SK-N-SH (cell line): ENCODE measurements around the gene PCNX3. TPM values are rescaled to one million over a fixed set of nuclear protein-coding genes. Genes with fewer than 3 reads are reported as not detected.
A peak's percentile ranks its signal among the peaks of the same experiment; 100 is the strongest.

Experiments used
- CTCF ChIA-PET: fragments of 300-600, 350-600 bp; formaldehyde crosslinking; extraction: SDS; loops from one replicate; lab custom pipeline; 2021; lab: Yijun Ruan, JAX
- POLR2A ChIA-PET: fragments of 350-600 bp; sonication (Branson Sonifier 250); formaldehyde crosslinking; extraction: SDS; loops from one replicate; lab custom pipeline; 2020; ENCODE audit warnings: antibody characterized with exemption, inconsistent platforms; lab: Yijun Ruan, JAX
- DNase-seq: peaks from one replicate; pipeline ENCODE4 v3.0.0; 2012
- H2AFZ ChIP-seq: fragments of 200-600 bp; sonication (generic); 2 replicates; pipeline ENCODE4 v1.8.1; 2016; ENCODE audit warnings: antibody characterized with exemption, mild to moderate bottlenecking, low read depth
- H3F3A ChIP-seq: fragments of 200-600 bp; sonication (generic); replicated peaks from 2 replicates; pipeline ENCODE3; 2016; ENCODE audit warnings: antibody characterized with exemption, mild to moderate bottlenecking; ENCODE audit not compliant: insufficient read depth
- H3K27ac ChIP-seq, 2 experiments: fragments of 200-500 bp in 1 of 2; fragments of 200-600 bp in 1 of 2; sonication (Bioruptor generic) in 1 of 2; sonication (generic), shearing (Covaris generic) in 1 of 2; 2 replicates each; pipeline versions ENCODE4 v1.5.1 to v1.6.1; 2014 to 2016; ENCODE audit warnings: low read depth in 2 of 2, inconsistent platforms in 1 of 2, low read length in 1 of 2, mild to moderate bottlenecking in 1 of 2, mixed read lengths in 1 of 2
- H3K27me3 ChIP-seq: fragments of 200-600 bp; sonication (generic), shearing (Covaris generic); 2 replicates; pipeline ENCODE4 v1.6.1; 2016; ENCODE audit warnings: mixed run types; ENCODE audit not compliant: insufficient read depth
- H3K36me3 ChIP-seq, 2 experiments: fragments of 200-500 bp in 1 of 2; fragments of 200-600 bp in 1 of 2; sonication (Bioruptor generic) in 1 of 2; sonication (generic) in 1 of 2; replicated peaks in 1 of 2; 2 replicates each; pipeline versions ENCODE3 to v1.5.1; 2014 to 2016; ENCODE audit warnings: low read length in 1 of 2, mild to moderate bottlenecking in 1 of 2; ENCODE audit not compliant: insufficient read depth in 2 of 2, control insufficient read depth in 1 of 2
- H3K4me1 ChIP-seq, 2 experiments: fragments of 200-500 bp in 1 of 2; fragments of 200-600 bp in 1 of 2; sonication (Bioruptor generic) in 1 of 2; sonication (generic), shearing (Covaris generic) in 1 of 2; 2 replicates each; pipeline versions ENCODE4 v1.5.1 to v1.6.1; 2014 to 2016; ENCODE audit warnings: low read depth in 1 of 2, low read length in 1 of 2, mixed run types in 1 of 2; ENCODE audit not compliant: insufficient read depth in 2 of 2, control insufficient read depth in 1 of 2
- H3K4me2 ChIP-seq: fragments of 200-600 bp; sonication (generic), shearing (Covaris generic); 2 replicates; pipeline ENCODE4 v1.6.1; 2017; ENCODE audit warnings: mixed run types
- H3K4me3 ChIP-seq, 2 experiments: fragments of 200-500 bp in 1 of 2; fragments of 200-600 bp in 1 of 2; sonication (Bioruptor generic) in 1 of 2; sonication (generic), shearing (Covaris generic) in 1 of 2; 2 replicates each; pipeline versions ENCODE4 v1.5.1 to v1.8.1; 2014 to 2016; ENCODE audit warnings: low read depth in 2 of 2, inconsistent platforms in 1 of 2, low read length in 1 of 2, mild to moderate bottlenecking in 1 of 2, mixed read lengths in 1 of 2, moderate library complexity in 1 of 2
- H3K79me2 ChIP-seq: fragments of 200-600 bp; sonication (generic); 2 replicates; pipeline ENCODE4 v1.8.1; 2017; ENCODE audit warnings: mild to moderate bottlenecking; ENCODE audit not compliant: insufficient read depth
- H3K9ac ChIP-seq: fragments of 200-600 bp; sonication (generic); 2 replicates; pipeline ENCODE4 v1.6.1; 2017; ENCODE audit warnings: mixed run types
- H3K9me2 ChIP-seq: fragments of 200-600 bp; sonication (generic); 2 replicates; pipeline ENCODE4 v1.6.1; 2017; ENCODE audit warnings: mixed run types
- H3K9me3 ChIP-seq: fragments of 200-600 bp; sonication (generic); 2 replicates; pipeline ENCODE4 v1.6.1; 2017; ENCODE audit warnings: mixed run types, mild to moderate bottlenecking, moderate library complexity
- H4K20me1 ChIP-seq: fragments of 200-600 bp; sonication (generic); 2 replicates; pipeline ENCODE4 v1.6.1; 2017; ENCODE audit warnings: mild to moderate bottlenecking, mixed run types; ENCODE audit not compliant: insufficient read depth
- CHD2 ChIP-seq: fragments of 150-350 bp; IDR thresholded peaks from 2 replicates; pipeline ENCODE4 v1.6.1; 2018; ENCODE audit warnings: low read length; ENCODE audit not compliant: partially characterized antibody
- CTCF ChIP-seq: fragments of 200-600 bp; sonication (generic); IDR thresholded peaks from 2 replicates; pipeline ENCODE4 v1.6.1; 2017; ENCODE audit warnings: antibody characterized with exemption, mild to moderate bottlenecking, moderate library complexity
- EP300 ChIP-seq, 2 experiments: IDR thresholded peaks; 2 replicates each; pipeline versions ENCODE4 v1.4.0 to v1.6.1; 2012; ENCODE audit warnings: borderline replicate concordance in 1 of 2, low read depth in 1 of 2, low read length in 1 of 2
- EZH2phosphoT487 ChIP-seq: fragments of 200-600 bp; sonication (generic); IDR thresholded peaks from 2 replicates; pipeline ENCODE4 v1.6.1; 2017; ENCODE audit warnings: low read depth, mixed run types, mild to moderate bottlenecking, antibody characterized with exemption, moderate library complexity, borderline replicate concordance
- FOSL2 ChIP-seq: IDR thresholded peaks from 2 replicates; pipeline ENCODE4 v1.4.0; 2012; ENCODE audit warnings: low read depth, mild to moderate bottlenecking, moderate library complexity, borderline replicate concordance
- FOXJ3 ChIP-seq: sonication (generic); formaldehyde crosslinking; IDR thresholded peaks from 2 replicates; pipeline ENCODE4 v1.5.1; 2020; ENCODE audit warnings: mild to moderate bottlenecking, missing genetic modification reagents
- MXI1 ChIP-seq: IDR thresholded peaks from 2 replicates; pipeline ENCODE4 v1.6.1; 2012; ENCODE audit warnings: mild to moderate bottlenecking, low read depth, low read length, improper control_type of control experiment
- NFIC ChIP-seq: IDR thresholded peaks from 2 replicates; pipeline ENCODE4 v1.4.0; 2012; ENCODE audit warnings: borderline replicate concordance
- NRF1 ChIP-seq: IDR thresholded peaks from 2 replicates; pipeline ENCODE4 v1.6.1; 2012; ENCODE audit warnings: low read depth, mild to moderate bottlenecking, low read length
- POLR2AphosphoS5 ChIP-seq: IDR thresholded peaks from 2 replicates; pipeline ENCODE4 v1.6.1; 2012; ENCODE audit warnings: low read depth, low read length
- RAD21 ChIP-seq: IDR thresholded peaks from 2 replicates; pipeline ENCODE4 v1.6.1; 2012; ENCODE audit warnings: mild to moderate bottlenecking, low read length
- SIN3A ChIP-seq: IDR thresholded peaks from 2 replicates; pipeline ENCODE4 v1.6.1; 2012; ENCODE audit warnings: low read depth, mild to moderate bottlenecking, low read length, moderate library complexity, borderline replicate concordance
- SMC3 ChIP-seq: IDR thresholded peaks from 2 replicates; pipeline ENCODE4 v1.6.1; 2012; ENCODE audit warnings: low read depth, low read length, improper control_type of control experiment
- WGBS: methylation state at CpG from one replicate; pipeline ENCODE4 v1.1.6; 2017; ENCODE audit warnings: low lambda C conversion rate; 5-methylcytosine and 5-hydroxymethylcytosine counted together
- polyA plus RNA-seq, 3 experiments: library from polyadenylated mRNA; depleted of rRNA; stranded (reverse); fragments of >200 nt; gene quantifications; 2 replicates each; pipeline ENCODE4 v1.2.3, GENCODE V29; 2012
- TF ChIP-seq, protein P1 (sequence below): fragments of 150-350 bp; IDR thresholded peaks from 2 replicates; pipeline ENCODE4 v1.6.1; 2017; ENCODE audit warnings: antibody characterized with exemption, low read length, low read depth, borderline replicate concordance
- TF ChIP-seq, protein P2 (sequence below): IDR thresholded peaks from 2 replicates; pipeline ENCODE4 v1.4.0; 2012; ENCODE audit warnings: low read depth, borderline replicate concordance
- TF ChIP-seq, protein P3 (sequence below): fragments of 150-350 bp; IDR thresholded peaks from 2 replicates; pipeline ENCODE4 v1.6.1; 2016; ENCODE audit warnings: mild to moderate bottlenecking, low read depth, low read length

The PCNX3 gene
- polyA plus RNA-seq, 1 of the 3 experiments (the other 2 are of a cell fraction) = 33.7 TPM

DNA sequence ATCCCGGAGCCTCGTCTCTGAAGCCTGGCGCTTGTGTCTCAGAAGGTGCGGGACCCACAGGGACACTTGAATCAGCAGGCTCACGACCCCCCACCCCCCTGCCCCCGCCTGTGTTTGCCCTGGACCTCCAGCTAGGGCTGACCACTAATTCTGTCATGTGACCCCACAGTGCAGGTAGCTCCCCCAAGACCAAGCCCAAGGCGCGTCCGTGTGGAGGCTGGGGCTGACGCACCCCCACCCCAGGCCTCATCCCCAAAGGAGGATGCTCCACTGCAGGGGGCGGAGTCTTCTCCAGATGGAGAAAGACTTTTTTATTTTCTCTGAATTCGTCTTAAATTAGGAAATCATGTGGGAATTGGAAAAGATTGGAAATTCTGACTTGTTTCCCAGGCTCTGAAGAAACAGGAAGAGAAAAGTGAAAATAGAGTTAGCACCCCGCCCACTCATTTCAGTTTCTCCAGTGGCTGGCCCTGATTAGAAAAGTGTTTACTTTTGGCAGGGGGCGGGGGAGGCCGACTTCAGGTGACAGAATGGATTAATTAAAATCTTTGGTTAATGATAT is 48.1 kb downstream of the PCNX3 start:
- Histone ChIP-seq H3K79me2 (peaks cover 38% of the 10 kb centered on the region), H3K4me2 (peak overlapping the region; percentile 90), H3K4me1 (peaks cover 9% of the 10 kb centered on the region in 2 experiments; a peak in 3 of 4 replicates), H3K9me3 (no peaks in the 10 kb centered on the region), H3K27ac (peak overlapping the region; percentile 95 to 97), H3K9me2 (no peaks in the 10 kb centered on the region), H2AFZ (peak overlapping the region; percentile 96), H3K9ac (peak overlapping the region; percentile 95), H3K27me3 (no peaks in the 10 kb centered on the region), H3K4me3 (peak overlapping the region; percentile 83 to 90), H3F3A (peaks cover 14% of the 10 kb centered on the region), H4K20me1 (0 out of 2 replicates have a peak, but pooled peaks cover 7% of the 10 kb centered on the region), H3K36me3 (peaks cover 22 to 27% of the 10 kb centered on the region in 2 experiments)
- TF ChIP-seq CTCF (no peak), SMC3 (no peak), POLR2AphosphoS5 (peak; percentile 27; the same call in 1 of the 2 replicates), MXI1 (no peak)
- TF ChIP-seq, protein P1, sequence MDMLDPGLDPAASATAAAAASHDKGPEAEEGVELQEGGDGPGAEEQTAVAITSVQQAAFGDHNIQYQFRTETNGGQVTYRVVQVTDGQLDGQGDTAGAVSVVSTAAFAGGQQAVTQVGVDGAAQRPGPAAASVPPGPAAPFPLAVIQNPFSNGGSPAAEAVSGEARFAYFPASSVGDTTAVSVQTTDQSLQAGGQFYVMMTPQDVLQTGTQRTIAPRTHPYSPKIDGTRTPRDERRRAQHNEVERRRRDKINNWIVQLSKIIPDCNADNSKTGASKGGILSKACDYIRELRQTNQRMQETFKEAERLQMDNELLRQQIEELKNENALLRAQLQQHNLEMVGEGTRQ = no peak
- TF ChIP-seq, protein P2, sequence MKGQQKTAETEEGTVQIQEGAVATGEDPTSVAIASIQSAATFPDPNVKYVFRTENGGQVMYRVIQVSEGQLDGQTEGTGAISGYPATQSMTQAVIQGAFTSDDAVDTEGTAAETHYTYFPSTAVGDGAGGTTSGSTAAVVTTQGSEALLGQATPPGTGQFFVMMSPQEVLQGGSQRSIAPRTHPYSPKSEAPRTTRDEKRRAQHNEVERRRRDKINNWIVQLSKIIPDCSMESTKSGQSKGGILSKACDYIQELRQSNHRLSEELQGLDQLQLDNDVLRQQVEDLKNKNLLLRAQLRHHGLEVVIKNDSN = peak; percentile 45; the same call in 1 of the 2 replicates
- POLR2A ChIA-PET = interaction anchor here (0.7 to 2.0 kb wide), 6 partner anchors 11 to 227 kb away, joined by 3 to 24 read pairs (median 3); partner anchors contain the start of genes CCDC85B, CFL1, KAT5 and SIPA1
- CTCF ChIA-PET = interaction anchor here (1.3 to 2.3 kb wide), 6 partner anchors 10 to 226 kb away, joined by 3 to 13 read pairs (median 5); partner anchors contain the start of genes CCDC85B and KAT5
- WGBS = 19% methylated on average over 9 of the region's 15 CpGs
- peak; percentile 72 for DNase-seq

- H3K27me3 ChIP-seq = no peaks in the 10 kb centered on the region
- no peak overlapping the region for H3K4me2 ChIP-seq
- no peaks in the 10 kb centered on the region for H3K36me3 ChIP-seq
- DNase-seq = no peak
- no peaks in the 10 kb centered on the region for H3K4me1 ChIP-seq
- H3K27ac ChIP-seq = no peak overlapping the region
- POLR2A ChIA-PET = no interaction called here
- H3K9me3 ChIP-seq = no peaks in the 10 kb centered on the region
- H3F3A ChIP-seq = no peaks in the 10 kb centered on the region
- no peak overlapping the region for H3K9ac ChIP-seq
- no peaks in the 10 kb centered on the region for H3K9me2 ChIP-seq
- no peaks in the 10 kb centered on the region for H3K79me2 ChIP-seq
- no peak for TF ChIP-seq FOXJ3 (CRISPR knock-in tag)
- TF ChIP-seq RAD21 = no peak
- no peak for TF ChIP-seq FOSL2
- no peak for TF ChIP-seq NFIC
- no peak for TF ChIP-seq NRF1
- no peak for TF ChIP-seq SIN3A
- TF ChIP-seq POLR2AphosphoS5 = no peak
- TF ChIP-seq EZH2phosphoT487 = no peak
- TF ChIP-seq EP300 (IDR thresholded peaks at IDR 0.05; ENCODE audit: borderline replicate concordance in 1 of 2, low read depth in 1 of 2, low read length in 1 of 2) = no peak
- TF ChIP-seq, protein P3, sequence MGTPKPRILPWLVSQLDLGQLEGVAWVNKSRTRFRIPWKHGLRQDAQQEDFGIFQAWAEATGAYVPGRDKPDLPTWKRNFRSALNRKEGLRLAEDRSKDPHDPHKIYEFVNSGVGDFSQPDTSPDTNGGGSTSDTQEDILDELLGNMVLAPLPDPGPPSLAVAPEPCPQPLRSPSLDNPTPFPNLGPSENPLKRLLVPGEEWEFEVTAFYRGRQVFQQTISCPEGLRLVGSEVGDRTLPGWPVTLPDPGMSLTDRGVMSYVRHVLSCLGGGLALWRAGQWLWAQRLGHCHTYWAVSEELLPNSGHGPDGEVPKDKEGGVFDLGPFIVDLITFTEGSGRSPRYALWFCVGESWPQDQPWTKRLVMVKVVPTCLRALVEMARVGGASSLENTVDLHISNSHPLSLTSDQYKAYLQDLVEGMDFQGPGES = no peak
- no peak for TF ChIP-seq CHD2
- TF ChIP-seq, protein P2 = no peak
- H4K20me1 ChIP-seq = no peaks in the 10 kb centered on the region
- H3K4me3 ChIP-seq = no peak overlapping the region
- CTCF ChIA-PET = interaction anchor here (1.9 kb wide), 1 partner anchor 39 kb away, joined by 5 read pairs; the partner anchor contains the start of gene KAT5
- H2AFZ ChIP-seq = no peak overlapping the region
Measured at GRCh38 chr11:65672180-65672860, 56.7 kb downstream of the PCNX3 start.
